ENCODE measurements around the gene FAM227B. TPM values are rescaled to one million over a fixed set of nuclear protein-coding genes. Genes with fewer than 3 reads are reported as not detected.

The FAM227B gene
- polyA plus RNA-seq, 1 donor from 2014 or later = 13.3 TPM

DNA sequence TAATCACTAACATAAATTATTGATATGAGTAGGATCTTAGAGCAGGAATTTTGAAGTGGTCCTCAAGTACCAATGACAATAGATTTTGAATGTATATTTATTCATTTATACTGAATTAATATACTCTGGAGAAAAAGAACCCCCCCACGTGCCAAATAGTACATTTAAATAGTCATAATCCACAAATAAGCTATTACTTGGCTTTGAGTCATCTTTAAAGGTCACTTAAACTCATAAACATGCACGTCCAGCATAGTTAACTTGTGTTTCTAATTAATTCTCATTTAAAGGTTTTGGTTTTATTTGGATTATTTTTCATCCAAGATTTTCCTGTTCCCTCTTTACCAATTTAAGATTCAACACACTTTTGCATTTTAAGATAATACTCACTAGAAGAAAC is 162.5 kb downstream of the FAM227B start:
- peaks cover 4% of the 10 kb centered on the region for H3K27me3 Mint-ChIP-seq
- H3K27ac Mint-ChIP-seq = no peak overlapping the region
- H3K9me3 Mint-ChIP-seq = no peaks in the 10 kb centered on the region

DNA sequence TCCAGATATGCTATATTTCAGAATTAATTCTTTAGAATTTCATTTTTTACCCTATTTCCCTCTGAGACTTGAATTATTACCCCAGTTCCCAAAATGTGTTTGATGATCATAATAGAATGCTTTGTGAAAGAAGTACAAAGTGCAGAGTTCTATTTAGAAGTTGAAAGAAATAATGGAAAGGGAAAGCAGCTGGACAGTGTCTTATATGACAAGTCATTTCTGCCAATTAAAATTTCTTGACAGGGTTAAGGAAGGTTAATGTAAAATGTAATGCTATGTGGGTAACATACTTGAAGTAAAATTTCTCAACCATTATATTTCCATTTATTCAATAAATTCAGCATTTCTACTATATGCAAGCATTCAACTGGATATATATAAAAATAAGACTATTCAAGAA is 164.5 kb downstream of the FAM227B start:
- H3K4me1 Mint-ChIP-seq = no peaks in the 10 kb centered on the region
- H3K27me3 Mint-ChIP-seq = peaks cover 2% of the 10 kb centered on the region
- no peaks in the 10 kb centered on the region for H3K36me3 Mint-ChIP-seq
- no peak overlapping the region for H3K4me3 Mint-ChIP-seq
- H3K27ac Mint-ChIP-seq = no peak overlapping the region
- no peaks in the 10 kb centered on the region for H3K9me3 Mint-ChIP-seq

More for the DNA sequence above, 162.5 kb downstream of the FAM227B start:
- no peaks in the 10 kb centered on the region for H3K4me1 Mint-ChIP-seq
- H3K4me3 Mint-ChIP-seq = no peak overlapping the region
- H3K36me3 Mint-ChIP-seq = no peaks in the 10 kb centered on the region

DNA sequence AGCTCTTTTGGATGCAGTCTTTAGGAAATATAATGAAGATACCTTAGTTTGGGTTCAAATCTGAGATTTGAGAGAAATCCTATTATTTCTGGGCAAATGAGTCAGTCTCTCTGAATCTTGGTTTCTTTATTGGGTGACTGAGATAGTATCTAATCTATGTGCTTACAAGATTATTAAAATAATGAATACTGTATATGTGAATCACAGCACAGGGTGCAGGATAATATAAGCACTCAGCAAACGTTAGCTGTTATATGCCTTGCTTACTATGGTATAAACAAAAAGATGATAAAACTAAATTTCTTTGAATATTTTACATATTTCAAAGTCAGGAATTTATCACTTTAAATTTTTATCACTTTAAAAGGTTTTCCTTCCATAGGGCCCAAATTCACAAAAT is 168.0 kb downstream of the FAM227B start:
- Mint-ChIP-seq H3K4me1 (no peaks in the 10 kb centered on the region), H3K27ac (no peak overlapping the region), H3K4me3 (no peak overlapping the region), H3K9me3 (no peaks in the 10 kb centered on the region), H3K36me3 (no peaks in the 10 kb centered on the region), H3K27me3 (peaks cover 2% of the 10 kb centered on the region)

DNA sequence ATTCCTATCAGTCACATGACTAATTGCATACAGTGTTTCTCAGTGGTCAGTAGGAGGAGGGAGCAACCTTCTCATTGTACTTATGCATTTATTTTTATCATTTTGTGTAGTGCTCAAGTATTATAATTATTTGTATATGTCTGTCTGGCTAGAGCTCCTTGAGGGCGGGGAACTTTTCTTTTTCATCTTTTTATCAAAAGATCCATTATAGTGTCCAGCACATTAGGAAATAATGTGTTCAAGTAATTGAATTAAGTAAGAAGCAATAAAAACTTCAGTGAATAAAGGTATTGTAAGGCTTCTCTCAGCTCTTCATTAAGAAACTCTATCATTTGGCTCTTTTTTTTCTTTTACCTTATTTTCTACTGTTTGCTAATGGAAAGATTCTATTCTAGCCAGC is 178.8 kb downstream of the FAM227B start:
- H3K27me3 Mint-ChIP-seq = no peaks in the 10 kb centered on the region
- peaks cover 7 to 16% (median 15%) of the 10 kb centered on the region in 3 donors for H3K4me1 Mint-ChIP-seq
- H3K4me3 Mint-ChIP-seq = no peak overlapping the region
- H3K9me3 Mint-ChIP-seq = no peaks in the 10 kb centered on the region
- no peak overlapping the region for H3K27ac Mint-ChIP-seq
- no peaks in the 10 kb centered on the region for H3K36me3 Mint-ChIP-seq

DNA sequence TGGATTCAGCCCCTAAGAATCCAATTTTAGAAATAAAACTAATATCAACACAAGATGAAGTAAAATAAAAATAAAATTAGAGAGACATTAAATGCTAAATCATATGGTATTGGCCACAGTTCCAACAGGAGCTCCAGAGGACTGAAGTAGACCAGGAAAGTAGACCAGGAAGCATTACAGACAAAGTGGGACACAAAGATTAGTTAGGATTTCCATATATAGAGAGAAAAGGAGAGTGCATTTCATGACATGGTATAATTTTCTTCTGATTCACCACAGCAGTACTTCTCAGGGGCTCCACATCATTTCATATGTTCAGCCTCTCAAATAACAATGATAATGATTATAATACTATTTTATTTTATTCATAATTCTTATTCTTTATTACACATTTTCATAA is 179.3 kb downstream of the FAM227B start:
- Mint-ChIP-seq H3K27ac (no peak overlapping the region), H3K36me3 (no peaks in the 10 kb centered on the region), H3K4me3 (no peak overlapping the region), H3K4me1 (peaks cover 7 to 16% (median 15%) of the 10 kb centered on the region in 3 donors), H3K27me3 (no peaks in the 10 kb centered on the region), H3K9me3 (no peaks in the 10 kb centered on the region)

DNA sequence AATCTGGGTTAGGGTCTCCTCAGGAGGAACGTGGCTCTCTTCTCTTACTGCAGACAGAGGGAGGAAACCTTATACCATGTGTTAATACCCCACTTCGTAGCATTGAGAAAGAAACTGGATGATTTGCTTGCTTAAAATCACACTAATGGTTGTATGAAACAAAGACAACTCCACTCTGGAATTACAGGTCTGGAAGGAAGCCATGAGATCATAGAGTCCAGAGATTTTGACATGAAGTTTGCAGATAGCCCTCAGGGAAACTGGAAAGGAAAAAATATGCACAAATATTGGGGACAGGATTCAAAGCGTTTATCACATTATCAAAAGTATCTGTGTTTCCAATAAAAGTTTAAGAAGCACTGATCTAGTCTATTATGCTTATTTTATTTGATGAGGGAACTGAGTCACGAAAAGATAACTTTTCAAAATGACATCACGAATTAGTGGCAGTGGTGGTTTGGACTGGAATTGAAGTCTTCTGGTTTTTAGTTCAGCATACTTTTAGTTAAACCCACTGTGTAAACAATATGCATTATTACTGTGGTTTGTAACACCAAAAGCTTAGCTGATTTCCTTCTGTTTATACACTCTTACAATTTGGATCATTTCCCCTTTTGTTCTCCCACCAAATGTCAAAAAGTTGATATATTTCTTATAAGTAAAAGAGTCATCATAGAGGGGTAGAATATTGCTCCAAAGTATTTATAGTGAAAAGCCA is 180.8 kb downstream of the FAM227B start:
- Mint-ChIP-seq H3K9me3 (no peaks in the 10 kb centered on the region), H3K27ac (peak overlapping the region in 1 of 3 donors; percentile 82), H3K27me3 (no peaks in the 10 kb centered on the region), H3K4me3 (no peak overlapping the region), H3K36me3 (no peaks in the 10 kb centered on the region), H3K4me1 (peaks cover 7 to 16% (median 15%) of the 10 kb centered on the region in 3 donors)

DNA sequence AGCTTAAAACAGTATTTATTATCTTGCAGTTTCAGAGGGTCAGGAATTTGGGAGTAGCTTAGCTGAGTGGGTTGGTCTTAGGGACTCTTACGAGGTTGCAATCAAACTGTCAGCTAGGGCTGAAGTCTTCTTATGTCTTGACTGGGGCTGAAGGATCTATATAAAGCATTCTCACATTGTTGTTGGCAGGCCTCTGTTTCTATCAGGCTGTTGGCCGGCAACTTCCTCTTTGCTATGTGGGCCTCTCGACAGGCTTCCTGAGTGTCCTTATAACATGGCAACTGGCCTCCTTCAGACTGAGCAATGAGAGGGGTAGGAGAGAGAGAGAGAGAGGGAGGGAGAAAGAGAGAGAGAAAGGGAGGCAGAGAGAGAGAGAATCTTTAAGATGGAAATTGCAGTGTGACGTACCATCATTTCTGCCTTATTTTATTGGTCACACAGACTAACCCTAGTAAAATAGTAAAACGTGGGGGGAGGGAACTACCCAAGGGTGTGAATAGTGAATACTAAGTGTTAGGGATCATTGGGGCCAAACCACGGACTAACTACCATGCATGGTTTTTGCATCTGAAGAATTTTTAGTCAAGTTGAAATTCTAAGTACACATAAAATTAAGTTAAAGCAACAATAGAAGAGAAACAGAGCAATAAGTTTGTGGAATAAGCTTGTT is 181.5 kb downstream of the FAM227B start:
- H3K27ac Mint-ChIP-seq = peak overlapping the region in 1 of 3 donors; percentile 24
- H3K4me3 Mint-ChIP-seq = peak overlapping the region in 2 of 4 donors; percentile 19 to 77
- H3K27me3 Mint-ChIP-seq = no peaks in the 10 kb centered on the region
- peaks cover 7 to 16% (median 15%) of the 10 kb centered on the region in 3 donors for H3K4me1 Mint-ChIP-seq
- no peaks in the 10 kb centered on the region for H3K9me3 Mint-ChIP-seq
- no peaks in the 10 kb centered on the region for H3K36me3 Mint-ChIP-seq

DNA sequence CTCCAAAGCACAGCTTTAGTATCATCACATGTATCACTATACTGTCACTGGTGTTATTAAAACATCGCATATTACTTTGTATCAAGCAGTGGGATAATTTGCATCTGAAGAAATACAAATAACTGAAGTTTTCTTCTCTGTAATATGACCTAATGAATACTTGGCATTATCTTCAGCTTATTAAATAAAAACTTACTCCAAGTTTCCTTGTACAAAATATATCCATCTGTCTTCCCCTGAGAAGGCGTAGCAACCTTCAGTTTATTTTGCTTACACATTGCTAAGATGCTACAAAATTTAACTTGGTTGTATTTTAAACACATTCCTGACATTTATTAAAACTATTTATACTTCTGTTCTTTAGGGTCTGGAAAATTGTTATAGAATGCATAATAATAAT is 183.9 kb downstream of the FAM227B start:
- Mint-ChIP-seq H3K4me1 (peaks cover 7 to 16% (median 15%) of the 10 kb centered on the region in 3 donors), H3K27ac (no peak overlapping the region), H3K36me3 (no peaks in the 10 kb centered on the region), H3K9me3 (no peaks in the 10 kb centered on the region), H3K27me3 (no peaks in the 10 kb centered on the region), H3K4me3 (no peak overlapping the region)

DNA sequence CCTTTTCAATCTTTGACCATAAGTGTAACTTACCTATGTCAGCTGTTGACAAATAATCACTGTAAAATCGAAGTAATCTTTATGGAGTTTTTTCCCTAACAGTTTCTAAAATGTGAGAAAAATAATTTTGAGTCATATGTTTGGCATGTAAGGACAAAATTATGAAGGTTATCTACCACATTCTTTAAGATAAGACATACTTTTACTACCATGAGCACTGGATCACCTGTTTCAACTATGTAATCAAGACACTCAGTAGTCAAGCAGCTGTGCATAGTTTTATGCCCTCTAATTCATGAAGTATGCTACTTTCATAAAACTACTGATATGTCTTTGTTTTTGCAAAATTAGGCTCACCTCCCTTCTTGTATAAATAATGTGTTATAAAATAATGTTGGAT is 185.4 kb downstream of the FAM227B start:
- no peaks in the 10 kb centered on the region for H3K27me3 Mint-ChIP-seq
- peaks cover 7 to 16% (median 15%) of the 10 kb centered on the region in 3 donors for H3K4me1 Mint-ChIP-seq
- H3K27ac Mint-ChIP-seq = no peak overlapping the region
- no peak overlapping the region for H3K4me3 Mint-ChIP-seq
- no peaks in the 10 kb centered on the region for H3K9me3 Mint-ChIP-seq
- H3K36me3 Mint-ChIP-seq = no peaks in the 10 kb centered on the region

DNA sequence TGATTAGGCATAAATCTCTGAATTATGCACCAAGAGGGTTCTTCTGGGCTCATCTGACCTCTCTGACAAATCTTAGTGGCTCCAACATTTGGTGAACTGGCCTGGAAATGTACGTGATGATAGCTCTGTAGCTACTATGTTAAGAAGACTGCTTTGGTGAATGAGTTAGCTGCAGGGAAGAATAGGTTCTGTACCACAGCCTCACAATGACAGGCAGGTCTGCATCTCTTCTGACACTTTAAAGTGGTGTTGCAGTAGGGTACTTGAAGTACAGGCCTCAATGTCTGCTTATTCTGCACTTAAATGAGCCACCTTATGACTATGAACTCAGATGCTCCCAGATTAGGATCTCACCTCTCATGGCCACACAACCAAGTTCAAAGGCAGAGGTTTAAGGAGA is 190.6 kb downstream of the FAM227B start:
- Mint-ChIP-seq H3K36me3 (no peaks in the 10 kb centered on the region), H3K9me3 (no peaks in the 10 kb centered on the region), H3K27me3 (no peaks in the 10 kb centered on the region), H3K4me3 (no peak overlapping the region), H3K27ac (no peak overlapping the region), H3K4me1 (no peaks in the 10 kb centered on the region)

DNA sequence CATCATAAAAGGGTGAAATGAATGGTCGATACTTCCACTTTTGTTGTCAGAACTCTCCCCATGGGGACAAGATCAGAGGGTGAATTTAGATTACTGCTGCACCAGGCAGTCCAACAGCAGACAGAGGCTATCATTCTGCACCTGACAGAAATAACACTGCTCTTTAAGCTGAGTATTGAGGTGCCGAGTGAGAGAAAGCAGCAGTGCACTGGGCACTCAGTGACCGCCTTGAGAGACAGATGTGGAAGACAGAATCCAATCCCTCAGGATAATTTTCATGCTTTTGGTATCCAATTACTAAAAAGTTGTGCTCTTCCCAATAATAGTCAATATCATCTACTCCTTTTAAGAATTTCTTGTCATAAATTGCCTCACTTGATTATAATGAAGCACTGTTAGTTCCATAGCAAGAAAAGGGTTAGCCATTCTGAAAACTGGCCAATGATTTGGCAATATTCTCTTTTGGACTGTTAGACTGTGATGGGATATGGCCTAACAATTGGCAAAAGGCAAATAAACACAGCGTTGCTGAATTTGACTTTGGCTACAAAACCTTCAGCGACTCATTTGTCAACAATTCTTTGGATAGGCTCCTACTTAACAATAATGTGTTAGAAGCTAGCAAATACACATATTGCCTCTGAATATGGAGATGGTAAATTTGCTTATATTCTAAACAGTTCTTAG is 192.1 kb downstream of the FAM227B start:
- no peak overlapping the region for H3K4me3 Mint-ChIP-seq
- no peaks in the 10 kb centered on the region for H3K27me3 Mint-ChIP-seq
- H3K27ac Mint-ChIP-seq = no peak overlapping the region
- H3K4me1 Mint-ChIP-seq = no peaks in the 10 kb centered on the region
- no peaks in the 10 kb centered on the region for H3K9me3 Mint-ChIP-seq
- no peaks in the 10 kb centered on the region for H3K36me3 Mint-ChIP-seq

DNA sequence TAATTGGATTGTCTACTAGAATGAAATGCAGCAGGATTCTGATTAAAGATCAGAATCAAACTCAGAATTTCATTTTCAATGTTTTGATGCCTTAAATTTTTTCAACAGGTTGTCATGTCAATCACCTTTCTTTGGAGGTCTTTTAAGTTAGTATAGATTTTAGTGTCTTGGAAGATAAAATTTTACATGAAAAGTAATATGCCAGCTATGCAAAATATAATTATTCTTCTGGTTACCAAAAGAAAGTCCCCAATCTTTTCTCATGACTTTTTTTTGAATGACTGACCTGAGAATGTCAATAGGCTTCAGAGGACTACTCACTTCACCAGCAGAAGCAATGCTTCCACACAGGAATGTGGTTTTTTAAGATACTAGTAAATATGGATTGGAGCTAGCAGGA is 193.2 kb downstream of the FAM227B start:
- Mint-ChIP-seq H3K27ac (no peak overlapping the region), H3K27me3 (no peaks in the 10 kb centered on the region), H3K36me3 (no peaks in the 10 kb centered on the region), H3K4me1 (no peaks in the 10 kb centered on the region), H3K9me3 (no peaks in the 10 kb centered on the region), H3K4me3 (no peak overlapping the region)

DNA sequence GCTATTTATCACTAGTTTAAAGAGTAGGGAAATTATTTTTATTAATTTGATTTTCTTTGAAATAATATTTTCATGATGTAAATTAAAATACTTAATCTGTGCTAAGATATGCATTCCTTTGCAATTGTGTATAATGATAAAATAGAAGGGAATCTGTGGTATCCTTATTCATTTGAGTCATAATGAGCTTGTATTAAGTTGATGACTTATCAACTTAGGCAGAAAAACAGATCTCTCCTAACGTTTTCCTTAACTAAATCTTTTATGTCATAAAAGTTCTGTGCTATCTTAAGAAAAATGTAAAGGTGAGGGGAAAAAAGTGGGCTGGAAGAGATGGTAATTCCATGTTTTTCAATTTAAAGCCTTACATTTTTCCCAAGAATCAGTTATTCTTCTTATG is 195.7 kb downstream of the FAM227B start:
- Mint-ChIP-seq H3K9me3 (no peaks in the 10 kb centered on the region), H3K27me3 (no peaks in the 10 kb centered on the region), H3K36me3 (no peaks in the 10 kb centered on the region), H3K4me3 (no peak overlapping the region), H3K27ac (no peak overlapping the region), H3K4me1 (peaks cover 3 to 4% (median 3%) of the 10 kb centered on the region in 3 donors)

DNA sequence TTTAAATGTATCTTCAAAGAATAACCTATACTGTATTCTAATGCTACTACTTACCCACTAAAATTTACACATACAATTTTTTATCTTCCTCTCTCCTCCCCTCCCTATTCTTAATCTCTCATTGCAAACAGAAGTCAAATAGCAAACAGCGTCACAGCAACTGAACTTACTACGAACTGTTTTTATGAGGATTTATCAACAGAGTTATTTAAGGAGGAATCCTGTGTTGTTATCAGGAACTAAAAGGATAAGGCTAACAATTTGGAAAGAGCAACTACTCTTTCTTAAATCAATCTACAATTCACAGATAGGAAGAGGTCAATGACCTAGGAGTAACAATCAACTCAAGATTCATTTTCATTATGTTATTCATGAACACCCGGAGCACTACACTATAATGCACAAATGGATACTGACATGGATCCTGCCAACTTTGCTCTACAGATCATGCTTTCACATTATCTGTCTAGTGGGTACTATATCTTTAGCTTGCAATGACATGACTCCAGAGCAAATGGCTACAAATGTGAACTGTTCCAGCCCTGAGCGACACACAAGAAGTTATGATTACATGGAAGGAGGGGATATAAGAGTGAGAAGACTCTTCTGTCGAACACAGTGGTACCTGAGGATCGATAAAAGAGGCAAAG is 196.6 kb downstream of the FAM227B start:
- Mint-ChIP-seq H3K9me3 (no peaks in the 10 kb centered on the region), H3K36me3 (no peaks in the 10 kb centered on the region), H3K4me1 (peaks cover 3 to 4% (median 3%) of the 10 kb centered on the region in 3 donors), H3K27me3 (no peaks in the 10 kb centered on the region), H3K4me3 (no peak overlapping the region), H3K27ac (no peak overlapping the region)

DNA sequence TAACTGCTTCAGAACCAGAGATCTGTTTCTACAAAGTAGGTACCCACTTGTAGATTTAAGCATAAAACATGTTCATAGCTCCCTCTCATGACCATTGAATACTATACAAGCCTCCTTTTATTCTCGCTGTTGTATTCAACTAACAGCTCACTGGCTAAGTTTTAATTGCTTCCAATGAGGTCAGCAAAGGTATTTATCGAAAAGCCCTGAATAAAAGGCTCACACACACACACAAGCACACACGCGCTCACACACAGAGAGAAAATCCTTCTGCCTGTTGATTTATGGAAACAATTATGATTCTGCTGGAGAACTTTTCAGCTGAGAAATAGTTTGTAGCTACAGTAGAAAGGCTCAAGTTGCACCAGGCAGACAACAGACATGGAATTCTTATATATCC is 197.6 kb downstream of the FAM227B start, which contains the start of gene FGF7:
Gene FGF7, plus strand, starts transcription at position 222 of the 400 bp plus-strand sequence. CDS start 1,056 bp downstream, outside the sequence.
- H3K9me3 Mint-ChIP-seq = no peaks in the 10 kb centered on the region
- H3K27me3 Mint-ChIP-seq = no peaks in the 10 kb centered on the region
- H3K36me3 Mint-ChIP-seq = no peaks in the 10 kb centered on the region
- peak within 1 kb of the TSS in 1 of 4 donors; percentile 18 for H3K4me3 Mint-ChIP-seq
- H3K4me1 Mint-ChIP-seq = peaks cover 3 to 4% (median 3%) of the 10 kb centered on the region in 3 donors
- peak within 1 kb of the TSS in 1 of 3 donors; percentile 46 for H3K27ac Mint-ChIP-seq

Measured in IgD-negative memory B cell (primary cell).